ENCODE measurements around the gene FIBP. TPM values are rescaled to one million over a fixed set of nuclear protein-coding genes. Genes with fewer than 3 reads are reported as not detected.

FIBP gene
- polyA plus RNA-seq, 3 donors = 79.1 to 109 (median 101) TPM

- H3K4me1 ChIP-seq (ENCODE audit: control insufficient read depth in 1 of 2, insufficient read depth in 2 of 2, low read length in 2 of 2) = peaks cover 68 to 84% of the 10 kb centered on the region in 2 donors
- Mint-ChIP-seq H3K4me3 (peak within 1 kb of the TSS; percentile 92 to 95), H3K36me3 (peaks cover 18 to 25% of the 10 kb centered on the region in 2 donors), H3K27me3 (ENCODE audit: low read depth in 3 of 3) (peaks cover 0 to 7% (median 0%) of the 10 kb centered on the region in 3 donors), H3K27ac (peak within 1 kb of the TSS; percentile 98 to 100 (median 99)), H3K9me3 (peaks cover 0 to 2% (median 0%) of the 10 kb centered on the region in 7 donors), H3K4me1 (peaks cover 67% of the 10 kb centered on the region)
- peak within 1 kb of the TSS; percentile 78 for H3K9ac ChIP-seq (ENCODE audit: insufficient read depth, low read length, poor library complexity, severe bottlenecking)
- peak; percentile 97 to 98 (median 97) for DNase-seq
- no peaks in the 10 kb centered on the region for H3K9me3 ChIP-seq (replicated peaks in 1 of 2; ENCODE audit: control insufficient read depth in 1 of 2, insufficient read depth in 1 of 2, low read length in 2 of 2)
- peak within 1 kb of the TSS; percentile 88 to 95 for H3K27ac ChIP-seq (ENCODE audit: low read depth in 1 of 2, low read length in 2 of 2)
- H2AFZ ChIP-seq (ENCODE audit: insufficient read depth, low read depth, low read length, poor library complexity, severe bottlenecking) = peak within 1 kb of the TSS; percentile 84
- peak within 1 kb of the TSS; percentile 48 to 82 (median 54) for H3K4me3 ChIP-seq (replicated peaks in 1 of 3; ENCODE audit: low read depth in 2 of 3, low read length in 3 of 3)
- intact Hi-C loops (cut with micrococcal nuclease) = loop anchor here in 1 of 2 donors (1.0 kb wide), 1 partner anchor 10 kb away; the partner anchor contains the start of gene FOSL1
- peaks cover 6 to 15% of the 10 kb centered on the region in 2 donors for H3K36me3 ChIP-seq (replicated peaks in 1 of 2; ENCODE audit: control insufficient read depth in 1 of 2, insufficient read depth in 2 of 2, low read length in 2 of 2)
- peaks cover 56% of the 10 kb centered on the region for H3K79me2 ChIP-seq (ENCODE audit: insufficient read depth, low read length)
- under 1% methylated on average over 94 of the region's 94 CpGs for WGBS (ENCODE audit: insufficient coverage)
- TF ChIP-seq CTCF (IDR thresholded peaks at IDR 0.05) = no peak
- H3K27me3 ChIP-seq (ENCODE audit: control insufficient read depth in 2 of 2, insufficient read depth in 2 of 2, low read length in 2 of 2) = no peaks in the 10 kb centered on the region
- H4K20me1 ChIP-seq (ENCODE audit: insufficient read depth, low read length) = peaks cover 8% of the 10 kb centered on the region
- peak within 1 kb of the TSS; percentile 93 for H3K4me2 ChIP-seq (replicated peaks; ENCODE audit: extremely low read depth, low read length, poor library complexity, severe bottlenecking)
These were observed 2.3 kb upstream of the FIBP start, which contains the start of gene CCDC85B for GRCh38 chr11:65890324-65891218. Gene CCDC85B (plus strand): TSS chr11:65890673. CDS start chr11:65890784, 111 bp downstream.

- peak overlapping the region; percentile 63 to 82 (median 69) for H3K4me3 ChIP-seq (replicated peaks in 1 of 3; ENCODE audit: low read depth in 2 of 3, low read length in 3 of 3)
- H3K9ac ChIP-seq (ENCODE audit: insufficient read depth, low read length, poor library complexity, severe bottlenecking) = peak overlapping the region; percentile 65
- no peaks in the 10 kb centered on the region for H3K9me3 ChIP-seq (replicated peaks in 1 of 2; ENCODE audit: control insufficient read depth in 1 of 2, insufficient read depth in 1 of 2, low read length in 2 of 2)
- Mint-ChIP-seq H3K4me3 (peak overlapping the region; percentile 95 to 99), H3K27me3 (ENCODE audit: low read depth in 3 of 3) (peaks cover 0 to 7% (median 0%) of the 10 kb centered on the region in 3 donors), H3K36me3 (peaks cover 44 to 51% of the 10 kb centered on the region in 2 donors), H3K4me1 (peaks cover 57% of the 10 kb centered on the region), H3K9me3 (peaks cover 0 to 2% (median 0%) of the 10 kb centered on the region in 7 donors), H3K27ac (peak overlapping the region; percentile 98 to 100 (median 99))
- H2AFZ ChIP-seq (ENCODE audit: insufficient read depth, low read depth, low read length, poor library complexity, severe bottlenecking) = peak overlapping the region; percentile 84
- H3K79me2 ChIP-seq (ENCODE audit: insufficient read depth, low read length) = peaks cover 45% of the 10 kb centered on the region
- no peak for TF ChIP-seq CTCF (IDR thresholded peaks at IDR 0.05)
- H3K27me3 ChIP-seq (ENCODE audit: control insufficient read depth in 2 of 2, insufficient read depth in 2 of 2, low read length in 2 of 2) = no peaks in the 10 kb centered on the region
- intact Hi-C loops (cut with micrococcal nuclease) = loop anchor here (1.0 to 5.0 kb wide), 4 partner anchors 35 to 176 kb away; partner anchors contain the start of gene SART1 (in 1 of the 2)
- H3K4me1 ChIP-seq (ENCODE audit: control insufficient read depth in 1 of 2, insufficient read depth in 2 of 2, low read length in 2 of 2) = peaks cover 51 to 75% of the 10 kb centered on the region in 2 donors
- H4K20me1 ChIP-seq (ENCODE audit: insufficient read depth, low read length) = peaks cover 18% of the 10 kb centered on the region
- 5% methylated on average over 21 of the region's 23 CpGs for WGBS (ENCODE audit: insufficient coverage)
- peak overlapping the region; percentile 93 for H3K4me2 ChIP-seq (replicated peaks; ENCODE audit: extremely low read depth, low read length, poor library complexity, severe bottlenecking)
- peak in 1 of 3 donors; percentile 51 for DNase-seq
- H3K27ac ChIP-seq (ENCODE audit: low read depth in 1 of 2, low read length in 2 of 2) = peak overlapping the region; percentile 88 to 95
- peaks cover 28 to 39% of the 10 kb centered on the region in 2 donors for H3K36me3 ChIP-seq (replicated peaks in 1 of 2; ENCODE audit: control insufficient read depth in 1 of 2, insufficient read depth in 2 of 2, low read length in 2 of 2)
These were observed 528 bp downstream of the FIBP start for GRCh38 chr11:65887723-65888162.

Data from CD14-positive monocyte (primary cell).